EL (cell line): ENCODE measurements around the gene MYBPC2.

Source experiments
- DNase-seq: peaks from one replicate; pipeline ENCODE4 v3.0.0-alpha.2; 2016

Gene MYBPC2

GRCh38 chr19:50501568-50502475 is 69.1 kb downstream of the MYBPC2 start:
- DNase-seq, result no peak

GRCh38 chr19:50505856-50506611 is 73.3 kb downstream of the MYBPC2 start:
- DNase-seq, result no peak

- no peak for DNase-seq
Observed at GRCh38 chr19:50506700-50507099, 74.0 kb downstream of the MYBPC2 start.

- DNase-seq, result no peak
Observed at GRCh38 chr19:50507376-50507775, 74.7 kb downstream of the MYBPC2 start.

- no peak for DNase-seq
Observed at GRCh38 chr19:50508843-50509190, 76.1 kb downstream of the MYBPC2 start.

GRCh38 chr19:50509366-50509765 is 76.7 kb downstream of the MYBPC2 start:
- DNase-seq, result no peak

- no peak for DNase-seq
Observed at GRCh38 chr19:50510121-50510670, 77.5 kb downstream of the MYBPC2 start.

GRCh38 chr19:50510700-50511068 is 78.0 kb downstream of the MYBPC2 start:
- peak; percentile 6 for DNase-seq

- peak; percentile 99 for DNase-seq
Observed at GRCh38 chr19:50511069-50511822, 78.6 kb downstream of the MYBPC2 start, which contains the start of gene JOSD2. TSS of gene JOSD2 (minus strand) at chr19:50511191. CDS start at chr19:50510431, 760 bp downstream.

GRCh38 chr19:50512112-50512998 is 79.7 kb downstream of the MYBPC2 start:
- DNase-seq, result no peak

GRCh38 chr19:50512999-50513745 is 80.5 kb downstream of the MYBPC2 start:
- DNase-seq, result no peak

- no peak for DNase-seq
Observed at GRCh38 chr19:50513746-50514345, 81.2 kb downstream of the MYBPC2 start, which contains the start of gene ASPDH. TSS of gene ASPDH (minus strand) at chr19:50513913. CDS start at chr19:50513823, 90 bp downstream.

GRCh38 chr19:50514346-50515167 is 81.9 kb downstream of the MYBPC2 start:
- no peak for DNase-seq

GRCh38 chr19:50515168-50515561 is 82.5 kb downstream of the MYBPC2 start:
- no peak for DNase-seq
